DOHH2 (cell line): ENCODE data around the gene VPS37D.

Experiments
- H3F3A ChIP-seq: fragments of 200-600 bp; sonication (generic), shearing (Covaris generic); 2 replicates; pipeline ENCODE4 v1.6.0; 2016; ENCODE audit warnings: antibody characterized with exemption, mild to moderate bottlenecking; ENCODE audit not compliant: control insufficient read depth, insufficient read depth
- H3K27ac ChIP-seq: fragments of 200-600 bp; sonication (generic); 2 replicates; pipeline ENCODE4 v1.5.1; 2014; ENCODE audit warnings: low read depth, mild to moderate bottlenecking, low read length, moderate library complexity
- H3K27me3 ChIP-seq: fragments of 200-600 bp; sonication (generic); 2 replicates; pipeline ENCODE4 v1.6.1; 2014; ENCODE audit warnings: mild to moderate bottlenecking, low read length, mixed read lengths; ENCODE audit not compliant: control insufficient read depth
- H3K36me3 ChIP-seq: fragments of 200-600 bp; sonication (generic); 2 replicates; pipeline ENCODE4 v1.6.1; 2014; ENCODE audit warnings: mild to moderate bottlenecking, low read length, moderate library complexity, mixed read lengths; ENCODE audit not compliant: control insufficient read depth
- H3K4me1 ChIP-seq: fragments of 200-600 bp; sonication (generic); 2 replicates; pipeline ENCODE4 v1.6.1; 2014; ENCODE audit warnings: mild to moderate bottlenecking, low read length, mixed read lengths; ENCODE audit not compliant: control insufficient read depth
- H3K4me2 ChIP-seq: fragments of 200-600 bp; sonication (generic); 2 replicates; pipeline ENCODE4 v1.6.0; 2014; ENCODE audit warnings: mild to moderate bottlenecking, low read length, moderate library complexity
- H3K4me3 ChIP-seq: fragments of 200-600 bp; sonication (generic); 2 replicates; pipeline ENCODE4 v1.5.1; 2014; ENCODE audit warnings: mild to moderate bottlenecking, low read length, mixed read lengths
- H3K79me2 ChIP-seq: fragments of 200-600 bp; sonication (generic); 2 replicates; pipeline ENCODE4 v1.6.1; 2014; ENCODE audit warnings: mild to moderate bottlenecking, low read length, mixed read lengths; ENCODE audit not compliant: control insufficient read depth
- H3K9me2 ChIP-seq: fragments of 200-600 bp; sonication (generic); replicated peaks from 2 replicates; pipeline ENCODE4 v1.6.1; 2014; ENCODE audit warnings: mild to moderate bottlenecking, low read length, mixed read lengths; ENCODE audit not compliant: control insufficient read depth
- H3K9me3 ChIP-seq: fragments of 200-600 bp; sonication (generic); 2 replicates; pipeline ENCODE4 v1.6.1; 2014; ENCODE audit warnings: antibody characterized with exemption, low read length, mixed read lengths; ENCODE audit not compliant: control insufficient read depth, insufficient read depth
- H4K20me1 ChIP-seq: fragments of 200-600 bp; sonication (generic); 2 replicates; pipeline ENCODE4 v1.6.0; 2014; ENCODE audit warnings: low read depth, mild to moderate bottlenecking, antibody characterized with exemption, low read length, moderate library complexity; ENCODE audit not compliant: control insufficient read depth, insufficient read depth
- EZH2phosphoT487 ChIP-seq: fragments of 200-600 bp; sonication (generic); IDR thresholded peaks from 2 replicates; pipeline ENCODE4 v1.6.1; 2017; ENCODE audit warnings: borderline replicate concordance, mild to moderate bottlenecking, antibody characterized with exemption, low read length, moderate library complexity, mixed read lengths
- TF ChIP-seq, protein P1 (sequence below): fragments of 200-600 bp; sonication (generic); IDR thresholded peaks from one replicate; pipeline ENCODE4 v1.5.1; 2014; ENCODE audit warnings: antibody characterized with exemption, mild to moderate bottlenecking, low read depth, low read length; ENCODE audit not compliant: poor library complexity, severe bottlenecking

VPS37D gene

DNA sequence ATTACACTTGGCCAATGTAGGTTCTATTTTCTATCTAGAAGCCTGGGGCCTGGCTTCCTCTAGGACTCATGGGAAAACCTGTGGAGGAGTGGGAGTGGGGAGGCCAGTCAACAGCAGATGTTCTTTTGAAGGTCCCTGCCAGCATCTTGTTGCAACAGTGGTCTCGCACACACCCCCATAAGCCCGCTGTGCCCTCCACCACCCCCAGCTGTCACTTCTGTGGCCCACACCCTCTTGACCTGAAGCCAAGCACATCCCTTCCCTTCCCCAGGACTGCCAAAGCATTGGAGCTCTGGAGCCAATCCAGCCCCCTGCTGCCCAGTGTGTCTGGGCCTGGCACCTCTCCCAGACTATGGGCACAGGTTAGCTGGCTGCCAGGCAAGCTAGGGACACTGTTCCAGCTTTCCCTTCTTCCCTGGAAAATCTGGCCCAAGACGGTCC, 53.8 kb downstream of the VPS37D start:
- Histone ChIP-seq H3K9me3 (no peaks in the 10 kb centered on the region), H3K9me2 (no peaks in the 10 kb centered on the region), H3K4me3 (no peak overlapping the region), H3K27me3 (peaks cover 43% of the 10 kb centered on the region), H3K4me2 (no peak overlapping the region), H3K36me3 (no peaks in the 10 kb centered on the region), H3F3A (no peaks in the 10 kb centered on the region), H3K79me2 (peaks cover 13% of the 10 kb centered on the region), H3K4me1 (peaks cover 23% of the 10 kb centered on the region), H4K20me1 (peaks cover 15% of the 10 kb centered on the region; the same call in 1 of the 2 replicates), H3K27ac (no peak overlapping the region)
- TF ChIP-seq EZH2phosphoT487 = no peak
- TF ChIP-seq, protein P1, sequence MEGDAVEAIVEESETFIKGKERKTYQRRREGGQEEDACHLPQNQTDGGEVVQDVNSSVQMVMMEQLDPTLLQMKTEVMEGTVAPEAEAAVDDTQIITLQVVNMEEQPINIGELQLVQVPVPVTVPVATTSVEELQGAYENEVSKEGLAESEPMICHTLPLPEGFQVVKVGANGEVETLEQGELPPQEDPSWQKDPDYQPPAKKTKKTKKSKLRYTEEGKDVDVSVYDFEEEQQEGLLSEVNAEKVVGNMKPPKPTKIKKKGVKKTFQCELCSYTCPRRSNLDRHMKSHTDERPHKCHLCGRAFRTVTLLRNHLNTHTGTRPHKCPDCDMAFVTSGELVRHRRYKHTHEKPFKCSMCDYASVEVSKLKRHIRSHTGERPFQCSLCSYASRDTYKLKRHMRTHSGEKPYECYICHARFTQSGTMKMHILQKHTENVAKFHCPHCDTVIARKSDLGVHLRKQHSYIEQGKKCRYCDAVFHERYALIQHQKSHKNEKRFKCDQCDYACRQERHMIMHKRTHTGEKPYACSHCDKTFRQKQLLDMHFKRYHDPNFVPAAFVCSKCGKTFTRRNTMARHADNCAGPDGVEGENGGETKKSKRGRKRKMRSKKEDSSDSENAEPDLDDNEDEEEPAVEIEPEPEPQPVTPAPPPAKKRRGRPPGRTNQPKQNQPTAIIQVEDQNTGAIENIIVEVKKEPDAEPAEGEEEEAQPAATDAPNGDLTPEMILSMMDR = no peak
